HFF-Myc (cell line): ENCODE results near the gene MS4A6A.

Experiments
- DNase-seq: peaks from one replicate; pipeline ENCODE4 v3.0.0-alpha.2; 2011; ENCODE audit warnings: low read depth; ENCODE audit errors: extremely low read depth
- H3K4me3 ChIP-seq: replicated peaks from 2 replicates; pipeline ENCODE4 v1.5.1; 2011; ENCODE audit warnings: low read depth, mild to moderate bottlenecking, control low read depth, low read length
- CTCF ChIP-seq: IDR thresholded peaks from 2 replicates; pipeline ENCODE4 v1.5.1; 2012; ENCODE audit warnings: mild to moderate bottlenecking, low read depth, low read length, control low read depth; ENCODE audit errors: missing control alignments

MS4A6A gene

DNA sequence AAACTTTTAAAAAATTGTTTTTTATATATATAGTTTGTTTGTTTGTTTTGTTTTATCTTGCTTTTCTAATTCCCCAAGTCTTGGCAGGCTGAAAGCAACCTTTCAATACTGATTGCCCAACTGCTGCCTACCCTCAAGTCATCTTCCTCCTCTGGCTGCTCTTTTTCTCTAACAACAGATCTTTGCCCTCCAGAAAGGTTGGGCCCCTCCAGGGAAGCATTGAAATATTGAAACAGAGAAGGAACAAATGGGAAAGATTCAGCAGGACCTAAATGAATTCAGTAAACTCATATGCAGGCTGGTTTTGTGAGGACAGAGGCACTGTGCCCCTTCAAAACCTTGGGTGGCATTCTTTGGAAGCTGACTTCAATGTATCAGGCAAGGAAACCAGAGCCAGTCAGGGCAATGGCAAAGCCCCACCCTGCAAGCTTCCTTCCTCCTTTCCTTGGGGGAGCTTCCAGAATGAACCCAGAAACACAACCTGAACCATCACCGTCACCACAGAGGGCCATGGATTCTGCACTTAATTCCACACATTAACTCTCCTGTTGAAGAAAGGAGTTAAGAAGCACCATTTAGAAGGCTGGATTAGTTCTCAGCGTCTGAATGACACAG lies 815 bp upstream of the MS4A6A start:
- no peak for TF ChIP-seq CTCF
- H3K4me3 ChIP-seq: no peak overlapping the region
- DNase-seq: no peak

GRCh38 chr11:60175860-60176275 lies 7.0 kb downstream of the MS4A6A start:
- DNase-seq: no peak
- no peak overlapping the region for H3K4me3 ChIP-seq
- no peak for TF ChIP-seq CTCF

DNA sequence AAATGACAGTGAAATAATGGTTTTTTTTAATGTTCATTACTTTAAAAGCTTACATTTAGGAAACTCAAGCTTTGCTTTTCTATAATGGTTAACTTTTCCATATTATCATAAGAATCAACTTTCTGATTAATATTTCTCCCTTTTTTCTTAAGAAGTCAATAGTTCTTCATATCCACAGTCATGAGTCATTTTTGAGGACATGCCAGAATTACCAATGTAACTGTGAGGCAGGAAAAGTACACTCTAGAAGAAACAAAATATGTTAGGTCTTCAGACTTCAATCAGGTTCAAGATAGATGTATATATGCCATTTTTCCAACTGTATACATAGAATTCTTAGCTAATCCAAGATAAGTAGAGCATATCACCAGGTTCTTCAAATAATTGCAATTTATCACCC lies 10.9 kb downstream of the MS4A6A start:
- H3K4me3 ChIP-seq: no peak overlapping the region
- no peak for DNase-seq
- TF ChIP-seq CTCF: no peak

- no peak for DNase-seq
- TF ChIP-seq CTCF: no peak
- H3K4me3 ChIP-seq: no peak overlapping the region
Measured at GRCh38 chr11:60170566-60170965, 12.3 kb downstream of the MS4A6A start.

DNA sequence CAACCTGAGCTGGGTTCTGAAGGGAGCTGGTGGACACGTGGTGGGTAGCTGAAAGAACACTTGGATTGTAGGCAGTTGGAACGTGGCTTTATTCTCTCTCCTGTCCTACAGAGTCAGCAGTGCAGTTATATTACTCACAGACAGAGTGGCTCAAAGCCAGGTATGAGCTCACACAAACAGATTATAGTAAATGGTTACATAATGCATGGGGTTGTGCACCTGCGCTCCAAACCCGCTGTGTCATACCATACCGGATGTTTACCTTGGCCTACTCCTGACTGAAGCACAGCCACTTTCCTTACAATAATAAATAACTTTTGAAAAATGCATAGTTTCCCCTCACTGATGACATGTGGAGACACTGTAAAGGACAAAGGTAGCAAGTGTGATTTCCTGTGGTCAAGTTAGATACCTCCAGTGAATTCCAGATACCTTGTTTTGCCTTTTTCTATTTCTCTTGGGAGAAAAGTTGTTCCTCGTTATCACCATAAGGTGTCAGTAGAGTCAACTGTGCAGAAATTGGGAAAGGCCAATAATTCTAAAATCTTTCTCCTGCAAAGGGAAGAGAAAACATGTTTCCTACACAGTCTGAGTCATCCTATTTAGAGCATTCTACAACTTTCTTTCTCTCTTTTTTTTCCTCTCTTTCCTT lies 13.5 kb downstream of the MS4A6A start:
- TF ChIP-seq CTCF: no peak
- no peak overlapping the region for H3K4me3 ChIP-seq
- DNase-seq: no peak

- DNase-seq: no peak
- TF ChIP-seq CTCF: no peak
Measured at GRCh38 chr11:60168306-60168705, 14.6 kb downstream of the MS4A6A start.

More at GRCh38 chr11:60168306-60168705, 14.6 kb downstream of the MS4A6A start:
- no peak overlapping the region for H3K4me3 ChIP-seq
